AG04450 (cell line): ENCODE results near the gene NSMCE1. TPM values are rescaled to one million over a fixed set of nuclear protein-coding genes. Genes with fewer than 3 reads are reported as not detected.
"Not testable (repeated sequence)": the region's sequence is repeated elsewhere in the genome, so short reads cannot be mapped to it uniquely, and the experiment has no call there.

Source experiments
- CTCF ChIA-PET: fragments of 300-600, 350-600 bp; formaldehyde crosslinking; extraction: SDS; loops from one replicate; lab custom pipeline; 2022; ENCODE audit warnings: antibody characterized with exemption, inconsistent platforms; lab: Charles Lee
- POLR2A ChIA-PET: fragments of 350-600 bp; formaldehyde crosslinking; extraction: SDS; loops from one replicate; lab custom pipeline; 2021; ENCODE audit warnings: antibody characterized with exemption, inconsistent platforms; lab: Yijun Ruan, JAX
- DNase-seq: peaks from one replicate; pipeline ENCODE4 v3.0.0-alpha.2; 2011; ENCODE audit warnings: low read depth, low spot score
- H3K27ac ChIP-seq: one replicate; pipeline ENCODE4 v1.5.1; 2012; ENCODE audit warnings: low read depth, low read length, control low read depth
- H3K27me3 ChIP-seq: one replicate; pipeline ENCODE4 v1.6.0; 2012; ENCODE audit warnings: low read length; ENCODE audit not compliant: control insufficient read depth, insufficient read depth
- H3K4me3 ChIP-seq: 2 replicates; pipeline ENCODE4 v1.5.1; 2011; ENCODE audit warnings: mild to moderate bottlenecking, low read depth, low read length, control low read depth
- H3K9me3 ChIP-seq: 2 replicates; pipeline ENCODE4 v1.5.1; 2012; ENCODE audit warnings: low read length; ENCODE audit not compliant: control insufficient read depth, insufficient read depth
- polyA plus RNA-seq: library from polyadenylated mRNA; depleted of rRNA; stranded (reverse); fragments of >200 nt; gene quantifications from 2 replicates; pipeline ENCODE4 v1.2.3, GENCODE V29; 2011
- TF ChIP-seq, protein P1 (sequence below): IDR thresholded peaks from 2 replicates; pipeline ENCODE4 v1.5.1; 2011; ENCODE audit warnings: low read depth, low read length, control low read depth, inconsistent platforms

NSMCE1 gene
- polyA plus RNA-seq, 1 experiment, result 35.4 TPM

GRCh38 chr16:27291722-27292240, 23.2 kb upstream of the NSMCE1 start:
- CTCF ChIA-PET, result interaction anchor here (2.3 kb wide), 1 partner anchor 57 kb away, joined by 6 read pairs; no protein-coding TSS in a partner anchor
- POLR2A ChIA-PET, result no interaction called here
- H3K27me3 ChIP-seq, result no peaks in the 10 kb centered on the region
- TF ChIP-seq, protein P1, sequence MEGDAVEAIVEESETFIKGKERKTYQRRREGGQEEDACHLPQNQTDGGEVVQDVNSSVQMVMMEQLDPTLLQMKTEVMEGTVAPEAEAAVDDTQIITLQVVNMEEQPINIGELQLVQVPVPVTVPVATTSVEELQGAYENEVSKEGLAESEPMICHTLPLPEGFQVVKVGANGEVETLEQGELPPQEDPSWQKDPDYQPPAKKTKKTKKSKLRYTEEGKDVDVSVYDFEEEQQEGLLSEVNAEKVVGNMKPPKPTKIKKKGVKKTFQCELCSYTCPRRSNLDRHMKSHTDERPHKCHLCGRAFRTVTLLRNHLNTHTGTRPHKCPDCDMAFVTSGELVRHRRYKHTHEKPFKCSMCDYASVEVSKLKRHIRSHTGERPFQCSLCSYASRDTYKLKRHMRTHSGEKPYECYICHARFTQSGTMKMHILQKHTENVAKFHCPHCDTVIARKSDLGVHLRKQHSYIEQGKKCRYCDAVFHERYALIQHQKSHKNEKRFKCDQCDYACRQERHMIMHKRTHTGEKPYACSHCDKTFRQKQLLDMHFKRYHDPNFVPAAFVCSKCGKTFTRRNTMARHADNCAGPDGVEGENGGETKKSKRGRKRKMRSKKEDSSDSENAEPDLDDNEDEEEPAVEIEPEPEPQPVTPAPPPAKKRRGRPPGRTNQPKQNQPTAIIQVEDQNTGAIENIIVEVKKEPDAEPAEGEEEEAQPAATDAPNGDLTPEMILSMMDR, result no peak
- H3K4me3 ChIP-seq, result no peak overlapping the region
- H3K9me3 ChIP-seq, result no peaks in the 10 kb centered on the region
- H3K27ac ChIP-seq, result no peak overlapping the region
- DNase-seq, result no peak

GRCh38 chr16:27291106-27291505, 22.5 kb upstream of the NSMCE1 start:
- H3K4me3 ChIP-seq, result no peak overlapping the region
- no peaks in the 10 kb centered on the region for H3K9me3 ChIP-seq
- ChIA-PET CTCF (no interaction called here), POLR2A (interaction anchor here (0.6 kb wide), 1 partner anchor 19 kb away, joined by 3 read pairs; no protein-coding TSS in a partner anchor)
- H3K27me3 ChIP-seq, result no peaks in the 10 kb centered on the region
- TF ChIP-seq, protein P1, result no peak
- no peak for DNase-seq
- H3K27ac ChIP-seq, result no peak overlapping the region

GRCh38 chr16:27290562-27290961, 22.0 kb upstream of the NSMCE1 start:
- Histone ChIP-seq H3K27ac (no peak overlapping the region), H3K27me3 (no peaks in the 10 kb centered on the region), H3K9me3 (0 out of 2 replicates have a peak, but pooled peaks cover 3% of the 10 kb centered on the region), H3K4me3 (no peak overlapping the region)
- CTCF ChIA-PET, result no interaction called here
- POLR2A ChIA-PET, result interaction anchor here (0.6 kb wide), 1 partner anchor 20 kb away, joined by 3 read pairs; no protein-coding TSS in a partner anchor
- DNase-seq, result no peak
- TF ChIP-seq, protein P1, result no peak

- TF ChIP-seq, protein P1, result no peak
- no peak for DNase-seq
- Histone ChIP-seq H3K27ac (no peak overlapping the region), H3K9me3 (peaks cover 6% of the 10 kb centered on the region; the same call in 1 of the 2 replicates), H3K4me3 (no peak overlapping the region), H3K27me3 (no peaks in the 10 kb centered on the region)
- CTCF ChIA-PET, result no interaction called here
- POLR2A ChIA-PET, result interaction anchor here (0.6 kb wide), 1 partner anchor 8 kb away, joined by 3 read pairs; no protein-coding TSS in a partner anchor
Observed at GRCh38 chr16:27289669-27290068, 21.1 kb upstream of the NSMCE1 start.

GRCh38 chr16:27288313-27288712, 19.7 kb upstream of the NSMCE1 start:
- H3K4me3 ChIP-seq, H3K27me3 ChIP-seq, CTCF ChIA-PET, POLR2A ChIA-PET, DNase-seq, H3K9me3 ChIP-seq, H3K27ac ChIP-seq: not testable (repeated sequence)
